ENCODE measurements around the gene LEKR1. TPM values are rescaled to one million over a fixed set of nuclear protein-coding genes. Genes with fewer than 3 reads are reported as not detected.

LEKR1 gene
- total and polyA plus RNA-seq, 2 donors (not counting 3 experiments of a cell fraction or from before 2014, with no cell fraction given): 0.07 to 0.64 TPM

- ChIA-PET POLR2A (no interaction called here), CTCF (interaction anchor here (0.7 kb wide), 1 partner anchor 9 kb away, joined by 3 read pairs; no protein-coding TSS in a partner anchor)
- intact Hi-C loops (cut with micrococcal nuclease) (no loop called here), dilution Hi-C loops (cut with MboI; ENCODE audit: extremely low pct_ligation_motif_present, low sequenced_read_pairs) (no loop called here)
- Histone ChIP-seq H3K27ac (ENCODE audit: insufficient read depth, low read depth, low read length) (no peak overlapping the region), H3K4me3 (replicated peaks in 1 of 3; ENCODE audit: insufficient read depth in 1 of 3, low read depth in 1 of 3, low read length in 3 of 3) (no peak overlapping the region), H3K9me1 (replicated peaks; ENCODE audit: control insufficient read depth, extremely low read depth, insufficient read depth, low read length) (no peaks in the 10 kb centered on the region), H2AFZ (ENCODE audit: low read depth, low read length) (no peak overlapping the region), H3K9ac (replicated peaks; ENCODE audit: extremely low read depth, insufficient read depth, low read length) (no peak overlapping the region), H3K79me2 (ENCODE audit: control insufficient read depth, insufficient read depth, low read length) (no peaks in the 10 kb centered on the region), H3K27me3 (ENCODE audit: control insufficient read depth in 2 of 2, insufficient read depth in 2 of 2, low read length in 2 of 2) (peaks cover 0 to 2% of the 10 kb centered on the region in 2 experiments), H3K4me2 (ENCODE audit: insufficient read depth, low read length) (no peak overlapping the region), H4K20me1 (replicated peaks; ENCODE audit: control insufficient read depth, extremely low read depth, insufficient read depth, low read length) (no peaks in the 10 kb centered on the region), H3K9me3 (replicated peaks; ENCODE audit: control insufficient read depth, insufficient read depth, low read length) (no peaks in the 10 kb centered on the region), H3K36me3 (ENCODE audit: control insufficient read depth in 2 of 2, extremely low read depth in 1 of 2, insufficient read depth in 2 of 2, low read length in 2 of 2) (no peaks in the 10 kb centered on the region), H3K4me1 (ENCODE audit: control insufficient read depth, extremely low read depth, insufficient read depth, low read length) (peaks cover 8% of the 10 kb centered on the region)
- TF ChIP-seq CTCF (IDR thresholded peaks at IDR 0.05; ENCODE audit: extremely low read depth in 1 of 2, insufficient read depth in 1 of 2, low read depth in 1 of 2, low read length in 2 of 2) (no peak), JUN (IDR thresholded peaks at IDR 0.05; ENCODE audit: borderline replicate concordance, insufficient read depth, insufficient read length, low read depth) (no peak), POLR2AphosphoS5 (IDR thresholded peaks at IDR 0.05; ENCODE audit: insufficient read depth, low read depth, low read length) (no peak), GATA2 (IDR thresholded peaks at IDR 0.05; ENCODE audit: insufficient read depth, insufficient read length, low read depth, low read length) (no peak), MYC (IDR thresholded peaks at IDR 0.05; ENCODE audit: low read depth, low read length) (no peak), FOS (IDR thresholded peaks at IDR 0.05; ENCODE audit: borderline replicate concordance, insufficient read depth, low read length) (no peak), EZH2 (IDR thresholded peaks at IDR 0.05; ENCODE audit: borderline replicate concordance, low read depth, low read length, severe bottlenecking) (no peak), POLR2A (IDR thresholded peaks at IDR 0.05; ENCODE audit: low read depth, low read length) (no peak), MAX (IDR thresholded peaks at IDR 0.05; ENCODE audit: insufficient read depth, insufficient read length) (no peak)
- DNase-seq (ENCODE audit: low read depth, low spot score) (no peak), FAIRE-seq (no peak)
- BruUV-seq (replicated peaks): no TSS peak
These were observed 206.8 kb downstream of the LEKR1 start for GRCh38 chr3:157033001-157033400.

Data from endothelial cell of umbilical vein (primary cell).